Measurements from ENCODE around the gene EIF1AX.

GRCh38 chrX:20144491-20144890 lies 2.9 kb upstream of the EIF1AX start:
- TF ChIP-seq CTCF (IDR thresholded peaks at IDR 0.05; ENCODE audit: borderline replicate concordance, extremely low read depth, low read length, poor library complexity, severe bottlenecking) = no peak
- no peak for TF ChIP-seq EZH2 (IDR thresholded peaks at IDR 0.05; ENCODE audit: borderline replicate concordance, low read depth, low read length, severe bottlenecking)

Data from DND-41 (cell line).